SW 1271 (cell line): ENCODE results near the gene PCDHGB4.
"Not testable (repeated sequence)": the region's sequence is repeated elsewhere in the genome, so short reads cannot be mapped to it uniquely, and the experiment has no call there.

Experiments
- DNase-seq, 2 experiments: peaks; one replicate each; lab custom pipeline; 2025; lab: John Stamatoyannopoulos, UW

The PCDHGB4 gene

DNA sequence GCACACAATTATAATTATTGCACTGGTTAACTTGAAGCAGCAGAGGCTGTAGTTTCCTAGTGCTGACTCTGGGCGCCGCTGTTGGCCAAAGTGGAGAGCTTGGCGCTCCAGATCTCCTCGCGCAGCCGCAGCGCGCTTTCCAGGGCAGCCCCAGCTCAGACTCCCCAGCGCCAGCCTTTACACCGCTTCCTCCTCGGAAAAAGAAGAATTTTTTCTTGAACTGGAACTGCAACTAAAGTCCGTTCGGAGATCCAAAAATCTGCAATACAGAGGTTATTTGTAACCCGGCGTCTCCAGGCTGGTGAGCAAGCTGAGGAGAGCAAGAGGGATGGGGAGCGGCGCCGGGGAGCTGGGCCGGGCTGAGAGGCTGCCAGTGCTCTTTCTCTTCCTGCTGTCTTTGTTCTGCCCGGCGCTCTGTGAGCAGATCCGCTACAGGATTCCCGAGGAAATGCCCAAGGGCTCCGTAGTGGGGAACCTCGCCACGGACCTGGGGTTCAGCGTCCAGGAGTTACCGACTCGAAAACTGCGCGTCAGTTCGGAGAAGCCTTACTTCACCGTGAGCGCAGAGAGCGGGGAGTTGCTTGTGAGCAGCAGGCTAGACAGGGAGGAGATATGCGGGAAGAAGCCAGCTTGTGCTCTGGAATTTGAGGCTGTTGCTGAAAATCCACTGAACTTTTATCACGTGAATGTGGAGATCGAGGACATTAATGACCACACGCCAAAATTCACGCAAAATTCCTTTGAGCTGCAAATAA, at the start of gene PCDHGB4:
TSS of gene PCDHGB4 (plus strand) at position 142 of the 755 bp plus-strand sequence. CDS start at position 329, 187 bp downstream.
- DNase-seq, result not testable (repeated sequence)

DNA sequence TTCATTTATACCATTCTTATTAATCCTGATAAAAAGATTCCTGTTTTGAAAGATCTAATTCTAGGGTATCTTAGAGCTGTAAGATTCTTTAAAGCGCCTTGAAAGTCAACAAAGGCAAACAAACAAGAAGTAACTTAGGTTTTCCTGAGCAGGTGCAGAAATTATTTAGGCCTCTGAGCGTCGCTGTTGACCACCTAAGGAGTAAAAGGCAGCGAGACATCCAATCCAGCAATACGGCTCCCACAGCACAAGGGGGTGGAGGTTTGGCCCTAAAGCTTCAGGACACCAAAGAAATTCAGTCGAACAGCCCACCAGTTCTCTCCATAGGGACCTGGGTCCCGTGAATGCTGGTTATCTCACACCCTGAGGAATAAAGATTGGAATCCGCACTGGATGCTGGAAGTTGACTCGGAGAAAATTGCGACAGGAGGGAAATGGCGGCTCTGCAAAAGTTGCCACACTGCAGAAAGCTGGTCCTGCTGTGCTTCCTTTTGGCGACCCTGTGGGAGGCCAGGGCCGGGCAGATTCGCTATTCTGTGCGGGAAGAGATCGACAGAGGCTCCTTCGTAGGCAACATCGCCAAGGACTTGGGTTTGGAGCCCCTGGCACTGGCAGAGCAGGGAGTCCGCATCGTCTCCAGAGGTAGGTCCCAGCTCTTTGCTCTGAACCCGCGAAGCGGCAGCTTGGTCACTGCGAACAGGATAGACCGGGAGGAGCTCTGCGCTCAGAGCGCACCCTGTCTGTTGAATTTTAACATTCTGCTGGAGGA, 48.8 kb upstream of the PCDHGB4 start, which contains the start of gene PCDHGA2:
TSS of gene PCDHGA2 (plus strand) at position 223 of the 769 bp plus-strand sequence.
- DNase-seq, result no peak

DNA sequence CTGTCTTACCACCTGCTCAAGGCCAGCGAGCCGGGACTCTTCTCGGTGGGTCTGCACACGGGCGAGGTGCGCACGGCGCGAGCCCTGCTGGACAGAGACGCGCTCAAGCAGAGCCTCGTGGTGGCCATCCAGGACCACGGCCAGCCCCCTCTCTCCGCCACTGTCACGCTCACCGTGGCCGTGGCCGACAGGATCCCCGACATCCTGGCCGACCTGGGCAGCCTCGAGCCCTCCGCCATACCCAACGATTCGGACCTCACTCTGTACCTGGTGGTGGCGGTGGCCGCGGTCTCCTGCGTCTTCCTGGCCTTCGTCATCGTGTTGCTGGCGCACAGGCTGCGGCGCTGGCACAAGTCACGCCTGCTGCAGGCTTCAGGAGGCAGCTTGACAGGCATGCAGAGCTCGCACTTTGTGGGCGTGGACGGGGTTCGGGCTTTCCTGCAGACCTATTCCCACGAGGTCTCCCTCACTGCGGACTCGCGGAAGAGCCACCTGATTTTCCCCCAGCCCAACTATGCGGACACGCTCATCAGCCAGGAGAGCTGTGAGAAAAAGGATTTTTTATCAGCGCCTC, 46.6 kb upstream of the PCDHGB4 start:
- DNase-seq, result not testable (repeated sequence)

DNA sequence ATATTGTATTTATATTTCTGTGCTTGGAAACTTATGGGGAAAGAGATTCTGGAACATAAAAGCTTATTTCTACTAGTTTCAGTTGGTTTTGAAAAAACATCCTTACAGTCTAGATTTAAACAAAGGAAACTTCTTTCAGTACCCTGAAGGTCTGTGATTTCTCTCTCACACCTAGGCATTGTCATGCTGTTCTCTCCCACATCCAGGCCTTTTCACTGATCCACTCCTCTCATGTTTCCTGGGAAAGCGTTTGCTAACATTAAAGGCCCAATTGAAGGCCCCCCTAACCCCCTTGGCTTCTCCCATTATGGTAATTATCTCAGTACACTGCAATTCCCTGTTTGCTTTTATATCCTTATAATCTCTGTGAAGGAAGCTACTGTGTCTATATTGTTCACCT, 44.7 kb upstream of the PCDHGB4 start:
- no peak for DNase-seq

DNA sequence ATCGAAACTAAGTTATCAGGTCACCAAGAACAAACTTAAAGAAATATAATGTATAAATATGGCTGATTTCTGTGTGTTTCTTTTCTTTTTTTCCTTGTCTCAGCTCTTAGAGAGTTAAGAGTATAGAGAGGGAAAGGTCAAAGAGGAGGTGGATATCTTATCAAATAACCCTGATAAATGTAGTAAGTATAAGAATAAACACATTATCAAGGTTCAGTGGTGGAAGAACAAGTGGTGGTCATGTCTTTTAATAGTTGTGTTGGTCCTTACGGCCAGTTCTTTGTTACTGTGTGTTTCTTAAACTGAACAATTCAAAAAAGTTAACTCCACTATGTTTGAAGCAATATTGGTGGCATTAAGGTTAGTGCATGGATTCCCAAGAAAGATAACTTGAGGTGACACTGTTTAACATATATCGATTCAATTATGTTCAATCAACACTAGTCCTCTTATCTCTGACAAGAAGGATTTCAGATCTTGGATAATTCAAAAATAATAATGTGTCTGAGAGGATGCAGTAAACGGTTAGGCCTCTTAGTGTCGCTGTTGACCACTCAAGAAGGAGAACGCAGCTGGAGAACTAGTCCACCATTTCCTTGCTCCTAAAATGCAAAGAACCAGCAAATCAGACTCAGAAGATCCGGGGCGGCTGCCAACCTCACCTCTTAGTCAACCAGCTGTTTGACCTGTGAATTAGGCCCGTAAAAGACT, 44.1 kb upstream of the PCDHGB4 start, which contains the start of gene PCDHGA3:
TSS of gene PCDHGA3 (plus strand) at position 588 of the 711 bp plus-strand sequence. CDS start 205 bp downstream, outside the sequence.
- no peak for DNase-seq

DNA sequence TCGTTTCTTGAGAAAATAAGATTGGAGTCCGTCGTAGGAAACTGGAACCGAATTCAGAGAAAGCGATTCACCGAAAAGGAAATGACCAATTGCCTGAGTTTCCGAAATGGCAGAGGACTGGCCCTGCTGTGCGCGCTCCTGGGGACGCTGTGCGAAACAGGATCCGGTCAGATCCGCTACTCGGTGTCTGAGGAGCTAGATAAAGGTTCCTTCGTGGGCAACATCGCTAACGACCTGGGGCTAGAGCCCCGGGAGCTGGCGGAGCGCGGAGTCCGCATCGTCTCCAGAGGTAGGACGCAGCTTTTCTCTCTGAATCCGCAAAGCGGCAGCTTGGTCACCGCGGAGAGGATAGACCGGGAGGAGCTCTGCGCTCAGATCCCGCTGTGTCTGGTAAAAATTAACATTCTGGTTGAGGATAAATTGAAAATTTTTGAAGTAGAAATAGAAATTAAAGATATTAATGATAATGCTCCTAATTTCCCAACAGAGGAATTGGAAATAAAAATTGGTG, 43.5 kb upstream of the PCDHGB4 start:
- no peak for DNase-seq

DNA sequence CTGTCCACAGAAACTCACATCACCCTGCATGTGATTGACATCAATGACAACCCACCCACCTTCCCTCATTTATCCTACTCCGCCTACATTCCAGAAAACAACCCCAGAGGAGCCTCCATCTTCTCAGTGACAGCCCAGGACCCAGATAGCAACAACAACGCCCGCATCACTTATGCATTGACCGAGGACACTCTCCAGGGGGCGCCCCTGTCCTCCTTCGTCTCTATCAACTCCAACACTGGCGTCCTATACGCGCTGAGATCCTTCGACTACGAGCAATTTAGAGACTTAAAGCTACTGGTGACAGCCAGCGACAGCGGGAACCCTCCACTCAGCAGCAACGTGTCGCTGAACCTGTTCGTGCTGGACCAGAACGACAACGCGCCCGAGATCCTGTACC, 42.2 kb upstream of the PCDHGB4 start:
- DNase-seq, result no peak

DNA sequence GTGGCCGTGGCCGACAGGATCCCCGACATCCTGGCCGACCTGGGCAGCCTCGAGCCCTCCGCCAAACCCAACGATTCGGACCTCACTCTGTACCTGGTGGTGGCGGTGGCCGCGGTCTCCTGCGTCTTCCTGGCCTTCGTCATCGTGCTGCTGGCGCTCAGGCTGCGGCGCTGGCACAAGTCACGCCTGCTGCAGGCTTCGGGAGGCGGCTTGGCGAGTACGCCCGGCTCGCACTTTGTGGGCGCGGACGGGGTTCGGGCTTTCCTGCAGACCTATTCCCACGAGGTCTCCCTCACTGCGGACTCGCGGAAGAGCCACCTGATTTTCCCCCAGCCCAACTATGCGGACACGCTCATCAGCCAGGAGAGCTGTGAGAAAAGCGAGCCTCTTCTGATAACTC, 41.5 kb upstream of the PCDHGB4 start:
- not testable (repeated sequence) for DNase-seq

DNA sequence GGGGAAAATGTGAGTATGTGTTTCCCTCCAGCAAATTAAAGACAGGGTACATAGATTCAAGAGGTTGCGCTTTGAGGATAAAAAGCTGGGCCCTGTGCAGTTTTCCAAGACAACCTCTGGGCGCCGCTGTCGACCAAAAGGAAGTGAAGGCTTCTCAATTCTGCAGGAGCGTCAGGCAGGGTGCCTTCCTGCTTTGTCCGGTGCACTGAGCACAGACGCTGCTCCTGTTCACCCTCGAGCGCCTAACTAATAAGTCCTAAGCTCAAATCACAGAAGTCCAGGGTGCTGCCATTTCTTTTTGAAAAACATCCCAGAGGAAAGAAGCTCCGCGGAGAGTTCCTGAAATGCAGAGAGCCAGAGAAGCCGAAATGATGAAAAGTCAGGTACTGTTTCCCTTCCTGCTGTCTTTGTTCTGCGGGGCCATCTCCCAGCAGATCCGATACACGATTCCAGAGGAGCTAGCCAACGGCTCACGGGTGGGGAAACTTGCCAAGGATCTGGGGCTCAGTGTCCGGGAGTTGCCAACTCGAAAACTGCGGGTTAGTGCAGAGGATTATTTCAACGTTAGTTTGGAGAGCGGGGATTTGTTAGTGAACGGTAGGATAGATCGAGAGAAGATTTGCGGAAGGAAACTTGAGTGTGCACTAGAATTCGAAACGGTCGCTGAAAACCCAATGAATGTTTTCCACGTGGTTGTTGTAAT, 37.4 kb upstream of the PCDHGB4 start, which contains the start of gene PCDHGB1:
TSS of gene PCDHGB1 (plus strand) at position 183 of the 703 bp plus-strand sequence. CDS start at position 345, 162 bp downstream.
- DNase-seq, result no peak

DNA sequence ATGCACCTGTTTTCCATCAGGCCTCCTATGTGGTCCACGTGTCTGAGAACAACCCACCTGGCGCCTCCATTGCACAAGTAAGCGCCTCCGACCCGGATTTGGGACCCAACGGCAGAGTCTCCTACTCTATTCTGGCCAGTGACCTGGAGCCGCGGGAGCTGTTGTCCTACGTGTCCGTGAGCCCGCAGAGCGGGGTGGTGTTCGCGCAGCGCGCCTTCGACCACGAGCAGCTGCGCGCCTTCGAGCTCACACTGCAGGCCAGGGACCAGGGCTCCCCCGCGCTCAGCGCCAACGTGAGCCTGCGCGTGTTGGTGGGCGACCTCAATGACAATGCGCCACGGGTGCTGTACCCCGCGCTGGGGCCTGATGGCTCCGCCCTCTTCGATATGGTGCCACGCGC, 35.9 kb upstream of the PCDHGB4 start:
- no peak for DNase-seq

DNA sequence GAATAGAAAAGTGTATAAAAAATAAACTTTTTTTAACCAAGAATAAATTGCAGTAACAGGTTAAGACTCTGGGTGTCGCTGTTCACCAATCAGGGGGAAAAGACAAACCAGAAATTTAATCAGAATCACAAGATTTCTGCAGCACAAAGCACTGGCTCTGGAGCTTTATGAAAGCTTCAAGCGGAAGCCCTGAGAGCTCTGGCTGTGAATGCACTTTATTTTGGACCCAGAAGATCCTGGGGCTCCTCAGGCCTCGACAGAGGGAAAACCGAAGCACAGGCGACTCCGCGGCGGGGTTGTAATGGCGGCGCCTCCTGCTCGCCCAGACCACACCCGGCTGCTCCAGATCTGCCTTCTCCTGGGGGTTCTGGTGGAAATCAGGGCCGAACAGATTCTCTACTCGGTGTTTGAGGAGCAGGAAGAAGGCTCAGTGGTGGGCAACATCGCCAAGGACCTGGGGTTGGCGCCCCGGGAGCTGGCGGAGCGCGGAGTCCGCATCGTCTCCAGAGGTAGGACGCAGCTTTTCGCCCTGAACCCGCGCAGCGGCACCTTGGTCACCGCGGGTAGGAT, 32.5 kb upstream of the PCDHGB4 start, which contains the start of gene PCDHGA4:
TSS of gene PCDHGA4 (plus strand) at position 122 of the 570 bp plus-strand sequence. CDS start at position 209, 87 bp downstream.
- peak in 1 of 2 experiments; percentile 13 for DNase-seq

DNA sequence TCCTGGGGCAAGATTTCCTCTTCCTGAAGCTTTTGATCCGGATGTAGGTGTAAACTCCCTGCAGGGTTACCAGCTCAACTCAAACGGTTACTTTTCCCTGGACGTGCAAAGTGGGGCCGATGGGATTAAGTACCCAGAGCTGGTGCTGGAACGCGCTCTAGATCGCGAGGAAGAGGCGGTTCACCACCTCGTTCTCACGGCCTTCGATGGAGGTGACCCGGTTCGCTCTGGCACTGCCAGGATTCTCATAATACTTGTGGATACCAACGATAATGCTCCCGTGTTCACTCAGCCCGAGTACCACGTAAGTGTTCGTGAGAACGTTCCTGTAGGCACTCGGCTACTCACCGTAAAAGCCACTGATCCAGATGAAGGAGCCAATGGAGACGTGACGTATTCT, 31.9 kb upstream of the PCDHGB4 start:
- no peak for DNase-seq

DNA sequence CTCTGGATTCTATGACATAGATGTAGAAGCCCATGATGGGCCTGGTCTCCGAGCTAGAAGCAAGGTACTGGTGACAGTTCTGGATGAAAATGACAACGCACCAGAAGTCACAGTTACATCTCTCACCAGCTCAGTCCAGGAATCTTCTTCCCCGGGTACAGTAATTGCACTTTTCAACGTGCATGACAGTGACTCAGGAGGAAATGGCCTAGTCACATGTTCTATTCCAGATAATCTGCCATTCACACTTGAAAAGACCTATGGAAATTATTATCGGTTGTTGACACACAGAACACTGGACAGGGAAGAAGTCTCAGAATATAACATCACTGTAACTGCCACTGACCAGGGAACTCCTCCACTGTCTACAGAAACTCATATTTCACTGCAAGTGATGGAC, 31.4 kb upstream of the PCDHGB4 start:
- DNase-seq, result no peak

DNA sequence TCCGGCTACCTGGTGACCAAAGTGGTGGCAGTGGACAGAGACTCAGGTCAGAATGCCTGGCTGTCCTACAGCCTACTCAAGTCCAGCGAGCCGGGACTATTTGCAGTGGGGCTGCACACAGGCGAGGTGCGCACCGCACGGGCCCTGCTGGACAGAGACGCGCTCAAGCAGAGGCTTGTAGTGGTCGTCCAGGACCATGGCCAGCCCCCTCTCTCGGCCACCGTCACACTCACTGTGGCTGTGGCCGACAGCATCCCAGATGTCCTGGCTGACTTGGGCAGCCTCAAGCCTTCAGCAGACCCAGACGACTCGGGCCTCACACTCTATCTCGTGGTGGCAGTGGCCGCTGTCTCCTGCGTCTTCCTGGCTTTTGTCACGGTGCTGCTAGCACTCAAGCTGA, 30.5 kb upstream of the PCDHGB4 start:
- DNase-seq, result no peak

DNA sequence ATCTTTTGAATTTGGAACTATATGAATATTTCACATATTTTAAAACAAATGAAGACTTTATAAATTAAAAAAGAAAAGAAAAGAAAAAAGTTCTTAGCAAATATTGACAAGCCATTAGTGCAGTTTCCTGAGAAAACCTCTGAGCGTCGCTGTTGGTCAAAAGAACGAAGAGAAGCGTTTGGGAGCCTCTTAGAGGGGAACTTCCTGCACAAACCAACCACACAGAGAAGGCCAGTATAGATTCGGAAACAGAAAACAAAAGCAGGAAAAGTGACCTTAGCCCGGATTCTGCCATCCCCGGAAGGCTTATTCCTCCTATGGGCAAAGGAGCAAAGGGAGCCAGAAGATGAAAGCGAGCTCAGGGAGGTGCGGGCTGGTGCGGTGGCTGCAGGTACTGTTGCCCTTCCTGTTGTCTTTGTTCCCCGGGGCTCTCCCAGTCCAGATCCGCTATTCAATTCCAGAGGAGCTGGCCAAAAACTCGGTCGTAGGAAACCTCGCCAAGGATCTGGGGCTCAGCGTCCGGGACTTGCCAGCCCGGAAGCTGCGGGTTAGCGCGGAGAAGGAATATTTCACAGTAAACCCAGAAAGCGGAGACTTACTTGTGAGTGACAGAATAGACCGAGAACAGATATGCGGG, 27.6 kb upstream of the PCDHGB4 start, which contains the start of gene PCDHGB2:
TSS of gene PCDHGB2 (plus strand) at position 205 of the 637 bp plus-strand sequence. CDS start at position 347, 142 bp downstream.
- peak in 1 of 2 experiments; percentile 35 for DNase-seq

DNA sequence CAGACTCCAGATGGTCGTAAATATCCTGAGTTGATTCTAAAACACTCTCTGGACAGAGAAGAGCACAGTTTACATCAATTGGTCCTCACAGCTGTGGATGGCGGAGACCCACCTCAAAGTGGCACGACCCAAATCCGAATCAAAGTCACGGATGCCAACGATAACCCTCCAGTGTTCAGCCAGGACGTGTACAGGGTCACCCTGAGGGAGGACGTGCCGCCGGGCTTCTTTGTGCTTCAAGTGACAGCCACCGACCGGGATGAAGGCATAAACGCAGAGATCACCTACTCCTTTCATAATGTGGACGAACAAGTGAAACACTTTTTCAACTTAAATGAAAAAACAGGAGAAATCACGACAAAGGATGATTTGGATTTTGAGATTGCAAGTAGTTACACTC, 26.8 kb upstream of the PCDHGB4 start:
- DNase-seq, result no peak

DNA sequence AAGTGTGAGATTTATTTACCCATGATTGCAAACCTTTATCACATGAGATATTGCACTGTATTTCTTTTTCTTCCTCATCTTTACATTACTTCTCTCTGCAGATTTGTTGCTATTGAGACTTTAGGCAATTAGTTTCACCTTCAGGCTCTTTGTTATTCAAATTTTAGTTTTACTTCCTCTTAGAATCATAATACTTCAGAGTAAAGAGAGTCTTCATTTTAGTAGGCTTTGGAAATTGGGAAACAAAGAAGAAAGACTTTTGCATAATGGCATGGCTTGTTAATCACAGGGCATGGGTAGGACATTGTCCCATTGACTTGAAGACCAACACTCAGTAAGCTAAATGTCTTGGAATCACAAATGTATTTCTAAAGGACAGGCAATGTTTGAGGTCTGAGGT, 24.8 kb upstream of the PCDHGB4 start:
- no peak for DNase-seq

DNA sequence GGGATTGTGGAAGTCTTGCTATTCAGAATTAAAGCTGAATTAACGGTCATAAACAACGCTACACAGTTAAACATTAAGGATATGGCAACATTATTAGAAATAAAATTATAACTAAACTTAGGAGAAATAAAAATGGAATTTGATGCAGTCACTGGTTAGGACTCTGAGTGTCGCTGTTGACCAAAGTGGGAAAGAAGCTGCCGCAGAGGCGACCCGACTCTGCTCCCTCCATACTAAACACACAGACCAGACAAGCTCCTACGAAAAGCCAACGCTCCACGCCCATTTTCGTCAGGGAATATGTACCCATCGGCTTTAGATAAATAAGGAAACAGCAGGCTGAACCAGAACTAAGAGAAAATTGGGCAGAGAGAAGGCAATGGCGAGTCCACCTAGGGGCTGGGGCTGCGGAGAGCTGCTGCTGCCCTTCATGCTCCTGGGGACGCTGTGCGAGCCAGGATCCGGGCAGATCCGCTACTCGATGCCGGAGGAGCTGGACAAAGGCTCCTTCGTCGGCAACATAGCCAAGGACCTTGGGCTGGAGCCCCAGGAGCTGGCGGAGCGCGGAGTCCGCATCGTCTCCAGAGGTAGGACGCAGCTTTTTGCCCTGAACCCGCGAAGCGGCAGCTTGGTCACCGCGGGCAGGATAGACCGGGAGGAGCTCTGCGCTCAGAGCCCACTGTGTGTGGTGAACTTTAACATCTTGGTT, 23.4 kb upstream of the PCDHGB4 start, which contains the start of gene PCDHGA5:
TSS of gene PCDHGA5 (plus strand) at position 211 of the 709 bp plus-strand sequence. CDS start at position 380, 169 bp downstream.
- DNase-seq, result no peak
